Fibroblast of peridontal ligament (primary cell): ENCODE results near the gene PHF13.
A peak's percentile ranks its signal among the peaks of the same experiment; 100 is the strongest.

ENCODE experiments used
- DNase-seq: peaks from one replicate; pipeline ENCODE4 v3.0.0-alpha.2; 2010; ENCODE audit errors: extremely low read depth

PHF13 gene

GRCh38 chr1:6601923-6602668 is 11.4 kb upstream of the PHF13 start:
- DNase-seq: peak; percentile 40

DNA sequence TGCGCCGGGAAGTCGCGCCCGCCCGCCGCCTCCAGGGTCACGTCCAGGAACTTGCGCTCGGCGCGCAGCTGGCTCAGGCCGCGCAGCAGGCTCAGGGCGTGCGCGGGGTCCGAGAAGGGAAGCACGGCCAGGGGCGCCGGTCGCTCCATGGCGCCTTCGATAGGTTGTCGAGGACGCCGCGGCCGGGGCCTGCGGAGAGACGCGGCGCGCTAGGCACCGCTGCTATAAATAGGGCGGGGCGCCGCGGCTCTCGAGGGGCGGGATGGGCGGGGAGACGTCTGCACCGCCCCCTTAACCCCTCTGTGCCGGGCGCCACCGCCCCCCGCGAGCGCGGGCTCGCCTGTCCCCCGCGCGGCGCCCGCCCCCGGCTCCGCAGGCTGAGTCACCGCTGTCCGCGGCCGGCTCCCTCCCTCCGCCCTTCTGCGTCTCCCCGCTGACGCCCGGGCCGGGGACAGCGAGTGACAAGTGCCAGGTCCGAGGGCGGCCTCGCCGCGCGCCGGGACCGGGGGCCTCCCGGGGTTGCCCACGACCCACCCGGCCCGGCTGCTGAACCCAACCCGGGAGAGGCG is 10.8 kb upstream of the PHF13 start, which contains the start of gene KLHL21:
Gene KLHL21 (minus strand): TSS at position 201 of the 569 bp plus-strand sequence. CDS start 52 bp downstream, at position 149.
- peak; percentile 75 for DNase-seq

- DNase-seq: peak; percentile 85
Observed at GRCh38 chr1:6603238-6603914, 10.2 kb upstream of the PHF13 start.

DNA sequence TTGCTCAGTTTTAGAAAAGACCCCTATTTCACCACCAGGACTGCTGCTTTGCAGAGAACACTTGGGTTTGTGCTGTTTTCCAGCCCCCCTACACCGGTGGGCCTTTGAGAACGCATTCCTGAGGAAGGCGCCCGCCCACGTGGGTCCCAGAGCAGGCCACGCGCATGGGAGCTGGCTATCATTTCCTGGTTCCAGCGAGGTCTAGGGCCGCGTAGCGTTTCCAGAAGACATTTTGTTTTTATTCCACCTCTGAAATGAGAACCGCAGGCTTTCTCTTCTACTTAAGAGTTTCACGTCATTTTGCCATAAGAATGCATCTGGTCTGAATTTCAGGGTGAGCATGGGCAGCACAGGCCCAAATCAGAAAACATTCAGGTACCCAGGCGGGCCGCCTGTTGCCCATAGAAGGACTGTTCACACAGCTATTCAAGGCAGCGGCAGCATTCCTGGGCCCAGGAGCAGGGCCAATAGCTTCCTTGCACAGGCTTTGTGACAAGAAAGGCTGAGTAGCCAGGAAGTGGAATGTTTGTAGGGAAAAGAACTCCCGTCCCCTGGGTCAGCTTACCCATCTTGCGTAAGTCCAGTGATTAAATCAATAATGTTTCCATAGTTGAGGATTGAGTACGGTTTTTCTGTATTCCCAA is 9.5 kb upstream of the PHF13 start:
- DNase-seq: peak; percentile 95

- DNase-seq: peak; percentile 36
Observed at GRCh38 chr1:6612641-6613360, 730 bp upstream of the PHF13 start.

- DNase-seq: no peak
Observed at GRCh38 chr1:6614019-6614928, 743 bp downstream of the PHF13 start.

DNA sequence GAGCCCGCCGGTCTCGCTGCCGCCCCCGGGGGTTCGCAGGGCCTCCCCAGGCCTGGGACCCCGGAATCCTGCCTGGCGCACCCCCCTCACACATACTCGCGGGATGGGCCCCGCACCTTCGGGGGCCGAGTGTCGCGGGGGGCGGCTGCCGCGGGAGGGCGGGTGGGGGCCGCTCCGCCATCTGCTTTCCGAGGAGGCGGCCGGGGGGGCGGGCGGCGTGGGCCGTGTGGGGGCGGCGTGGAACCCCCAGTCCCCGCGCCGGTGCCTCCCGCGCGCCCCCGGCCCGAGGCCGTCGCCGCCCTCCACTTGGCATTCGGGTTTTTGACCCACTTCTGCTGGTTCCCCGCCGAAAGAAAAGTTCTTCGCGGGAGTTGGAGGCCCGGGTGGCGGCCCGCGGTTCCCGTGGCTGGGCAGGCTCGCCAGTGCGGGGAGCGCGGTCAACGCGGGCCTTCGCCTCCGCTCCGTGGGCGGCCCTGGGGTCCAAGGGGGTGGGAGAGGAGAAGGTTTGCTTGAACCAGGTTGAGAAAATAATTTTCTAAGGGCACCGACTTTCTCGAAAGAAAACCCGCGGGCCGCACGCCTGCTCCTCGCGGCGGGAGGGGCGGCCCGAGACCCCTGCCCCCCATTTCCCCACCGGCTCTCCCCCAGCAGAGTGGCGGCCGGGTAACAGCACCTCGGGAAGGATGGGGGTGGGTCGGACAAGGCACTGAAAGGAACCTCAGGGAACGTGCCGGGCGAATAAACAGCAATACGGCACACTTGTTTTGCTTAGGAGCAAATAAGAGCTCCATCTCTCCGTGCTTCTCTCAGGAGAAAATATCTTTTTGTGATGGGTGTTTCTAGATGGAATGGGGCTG is 1.6 kb downstream of the PHF13 start:
- DNase-seq: peak; percentile 12

DNA sequence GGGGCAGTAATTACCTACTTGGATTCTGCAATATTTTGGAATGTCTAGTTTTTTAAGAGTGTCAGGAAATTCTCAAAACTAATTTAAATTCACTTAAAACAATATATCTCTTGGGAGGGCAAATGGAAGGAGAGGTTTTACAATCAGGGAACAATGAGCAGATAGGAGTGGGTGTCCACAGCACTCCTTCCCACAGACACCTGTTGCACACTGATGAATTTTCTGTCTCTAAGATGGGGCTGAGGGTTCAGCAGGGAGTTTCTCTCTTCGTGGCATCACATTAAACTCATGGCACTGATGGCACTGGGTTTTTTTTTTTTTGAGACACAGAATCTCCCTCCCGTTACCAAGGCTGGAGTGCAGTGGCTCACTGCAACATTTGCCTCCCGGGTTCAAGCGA is 5.5 kb downstream of the PHF13 start:
- DNase-seq: no peak

- no peak for DNase-seq
Observed at GRCh38 chr1:6621429-6622391, 8.2 kb downstream of the PHF13 start.

DNA sequence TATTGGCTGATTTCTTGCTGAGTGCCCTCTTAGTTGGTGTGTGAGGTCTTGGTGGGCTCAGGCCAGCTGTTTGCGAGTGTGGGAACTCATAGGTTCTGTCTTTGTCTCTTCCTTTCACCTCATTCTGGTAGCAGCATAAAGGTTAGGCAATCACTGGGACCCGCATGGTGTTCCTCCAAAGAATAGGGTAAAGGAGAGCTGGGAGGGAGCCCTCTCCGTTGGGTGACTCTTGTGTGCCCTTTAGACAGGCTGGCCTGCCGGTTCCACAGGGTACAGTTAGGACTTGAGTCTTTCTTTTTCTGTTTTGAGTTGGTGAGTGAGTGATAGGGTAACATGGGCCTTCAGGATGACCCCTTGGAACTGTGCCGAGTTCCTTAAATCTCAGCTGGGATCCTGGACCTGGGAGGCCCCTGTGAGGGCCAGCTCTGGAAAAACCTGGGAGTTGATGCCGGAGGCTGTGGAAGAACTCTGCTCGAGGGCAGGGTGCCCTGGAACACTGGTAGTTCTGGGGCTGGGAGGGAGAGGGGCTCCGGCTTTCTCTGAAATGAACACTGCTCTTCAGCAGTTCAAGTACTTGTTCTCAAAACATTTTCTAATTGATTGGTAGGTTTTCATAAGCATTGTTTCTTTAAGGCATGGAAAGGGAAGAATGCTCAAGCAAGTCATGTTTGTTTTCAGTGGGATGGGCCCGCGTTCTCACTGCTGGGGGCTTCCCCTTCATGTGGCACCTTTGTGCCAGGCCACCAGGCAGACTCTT is 9.0 kb downstream of the PHF13 start:
- DNase-seq: no peak

- DNase-seq: no peak
Observed at GRCh38 chr1:6623269-6623965, 9.9 kb downstream of the PHF13 start.

GRCh38 chr1:6624710-6625583 is 11.4 kb downstream of the PHF13 start, which contains the start of gene THAP3:
Gene THAP3 (plus strand): TSS chr1:6624868. CDS start chr1:6625219, 351 bp downstream.
- peak; percentile 86 for DNase-seq

DNA sequence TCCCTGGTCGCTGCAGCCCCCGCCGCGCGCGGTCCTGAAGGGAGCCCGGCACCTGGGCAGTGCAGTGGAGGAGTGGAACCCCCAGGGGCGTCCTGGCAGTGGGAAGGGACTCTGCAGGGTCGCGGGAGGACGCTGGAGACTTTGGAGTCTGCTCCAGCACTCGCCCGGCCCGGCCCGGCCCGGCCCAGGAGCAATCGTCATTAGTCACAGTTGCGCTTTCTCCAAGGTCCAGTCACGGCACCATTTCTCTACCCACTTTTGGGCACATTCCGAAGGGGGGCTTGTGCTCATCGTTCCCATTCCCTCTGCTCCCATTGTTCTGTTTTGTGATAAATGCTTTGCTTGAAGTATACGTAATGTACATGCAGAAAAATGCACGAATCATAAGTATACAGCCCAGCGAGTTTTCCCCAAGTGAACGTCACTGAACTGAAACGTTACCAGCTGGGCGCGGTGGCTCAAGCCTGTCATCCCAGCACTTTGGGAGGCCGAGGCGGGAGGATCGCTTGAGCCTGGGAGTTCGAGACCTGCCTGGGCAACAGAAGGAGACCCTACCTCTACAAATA is 12.1 kb downstream of the PHF13 start:
- peak; percentile 86 for DNase-seq

GRCh38 chr1:6627031-6627430 is 13.5 kb downstream of the PHF13 start:
- DNase-seq: no peak

- DNase-seq: no peak
Observed at GRCh38 chr1:6627841-6628545, 14.5 kb downstream of the PHF13 start.
